KBM-7 (cell line): Measurements from ENCODE around the gene IMPDH1.

Source experiments
- DNase-seq: peaks from one replicate; pipeline ENCODE4 v3.0.0-alpha.2; 2015
- in situ Hi-C: fragments of 300-500 bp; cut with MboI; formaldehyde crosslinking; loops from 2 replicates; pipeline ENCODE4 v1.14.3; 2020; ENCODE audit warnings: low sequenced_read_pairs, low pct_unique_long_range_greater_than_20kb, mixed read lengths

The IMPDH1 gene

GRCh38 chr7:128407751-128408708 lies 1.8 kb downstream of the IMPDH1 start:
- in situ Hi-C loops: no loop called here
- DNase-seq: peak; percentile 73

- DNase-seq: no peak
- in situ Hi-C loops: no loop called here
Measured at GRCh38 chr7:128407233-128407589, 2.6 kb downstream of the IMPDH1 start.

- in situ Hi-C loops: no loop called here
- peak; percentile 65 for DNase-seq
Measured at GRCh38 chr7:128406314-128407232, 3.2 kb downstream of the IMPDH1 start.

GRCh38 chr7:128405471-128406313 lies 4.1 kb downstream of the IMPDH1 start:
- in situ Hi-C loops: no loop called here
- no peak for DNase-seq

GRCh38 chr7:128404886-128405470 lies 4.8 kb downstream of the IMPDH1 start:
- in situ Hi-C loops: no loop called here
- no peak for DNase-seq

- no peak for DNase-seq
- in situ Hi-C loops: no loop called here
Measured at GRCh38 chr7:128404143-128404681, 5.6 kb downstream of the IMPDH1 start.

GRCh38 chr7:128403676-128404075 lies 6.1 kb downstream of the IMPDH1 start:
- DNase-seq: no peak
- in situ Hi-C loops: no loop called here

GRCh38 chr7:128402356-128402755 lies 7.4 kb downstream of the IMPDH1 start:
- in situ Hi-C loops: no loop called here
- DNase-seq: no peak

GRCh38 chr7:128400566-128400965 lies 9.2 kb downstream of the IMPDH1 start:
- DNase-seq: no peak
- in situ Hi-C loops: no loop called here

GRCh38 chr7:128399991-128400390 lies 9.8 kb downstream of the IMPDH1 start:
- in situ Hi-C loops: no loop called here
- DNase-seq: no peak

- no peak for DNase-seq
- in situ Hi-C loops: no loop called here
Measured at GRCh38 chr7:128398841-128399135, 11.0 kb downstream of the IMPDH1 start.

- DNase-seq: peak; percentile 65
- in situ Hi-C loops: no loop called here
Measured at GRCh38 chr7:128398016-128398840, 11.6 kb downstream of the IMPDH1 start.

GRCh38 chr7:128396357-128396756 lies 13.4 kb downstream of the IMPDH1 start:
- in situ Hi-C loops: no loop called here
- DNase-seq: no peak

- in situ Hi-C loops: no loop called here
- DNase-seq: no peak
Measured at GRCh38 chr7:128395748-128396147, 14.0 kb downstream of the IMPDH1 start.

GRCh38 chr7:128394904-128395496 lies 14.8 kb downstream of the IMPDH1 start:
- DNase-seq: no peak
- in situ Hi-C loops: no loop called here

GRCh38 chr7:128393526-128394330 lies 16.1 kb downstream of the IMPDH1 start:
- in situ Hi-C loops: no loop called here
- DNase-seq: no peak
